Activated CD4-positive, alpha-beta T cell treated with anti-CD3 and anti-CD28 coated beads for 1 hour (primary cell): Measurements from ENCODE around the gene SDK2.

Source experiments
- DNase-seq: peaks from one replicate; pipeline ENCODE4 v3.0.0-alpha.2; 2020

Gene SDK2

GRCh38 chr17:73644145-73645049, at the start of gene SDK2:
Gene SDK2 (minus strand): TSS chr17:73644445. CDS start chr17:73644088, 357 bp downstream.
- no peak for DNase-seq

- DNase-seq = no peak
These were observed 48.8 kb upstream of the SDK2 start for GRCh38 chr17:73693071-73693470.

- no peak for DNase-seq
These were observed 47.1 kb upstream of the SDK2 start for GRCh38 chr17:73691321-73691766.

- DNase-seq = no peak
These were observed 46.4 kb upstream of the SDK2 start for GRCh38 chr17:73690676-73691075.

- DNase-seq = no peak
These were observed 45.5 kb upstream of the SDK2 start for GRCh38 chr17:73689596-73690275.

GRCh38 chr17:73686961-73687360, 42.7 kb upstream of the SDK2 start:
- no peak for DNase-seq

- no peak for DNase-seq
These were observed 41.9 kb upstream of the SDK2 start for GRCh38 chr17:73686126-73686525.

GRCh38 chr17:73684183-73684582, 39.9 kb upstream of the SDK2 start:
- DNase-seq = no peak

- DNase-seq = no peak
These were observed 39.5 kb upstream of the SDK2 start for GRCh38 chr17:73683771-73684170.

GRCh38 chr17:73681946-73682345, 37.7 kb upstream of the SDK2 start:
- no peak for DNase-seq

- no peak for DNase-seq
These were observed 35.2 kb upstream of the SDK2 start for GRCh38 chr17:73679476-73679875.

- no peak for DNase-seq
These were observed 34.8 kb upstream of the SDK2 start for GRCh38 chr17:73678999-73679398.

GRCh38 chr17:73669771-73670170, 25.5 kb upstream of the SDK2 start:
- DNase-seq = no peak

- no peak for DNase-seq
These were observed 23.1 kb upstream of the SDK2 start for GRCh38 chr17:73667181-73667959.

- no peak for DNase-seq
These were observed 19.4 kb upstream of the SDK2 start for GRCh38 chr17:73663614-73664013.

- no peak for DNase-seq
These were observed 16.1 kb upstream of the SDK2 start for GRCh38 chr17:73660366-73660765.

GRCh38 chr17:73658821-73659515, 14.7 kb upstream of the SDK2 start:
- no peak for DNase-seq

- DNase-seq = no peak
These were observed 13.3 kb upstream of the SDK2 start for GRCh38 chr17:73657473-73658116.

GRCh38 chr17:73654241-73654640, 10.0 kb upstream of the SDK2 start:
- no peak for DNase-seq

- DNase-seq = no peak
These were observed 9.6 kb upstream of the SDK2 start for GRCh38 chr17:73653810-73654209.

- no peak for DNase-seq
These were observed 8.7 kb upstream of the SDK2 start for GRCh38 chr17:73652886-73653480.
